CD4-positive, alpha-beta T cell treated with Interleukin-1 beta for 1 hour (primary cell): ENCODE results near the gene PNPLA1.

ENCODE experiments used
- DNase-seq, 2 donors: peaks; one replicate each; pipeline ENCODE4 v3.0.0-alpha.2; 2020 to 2022

PNPLA1 gene

DNA sequence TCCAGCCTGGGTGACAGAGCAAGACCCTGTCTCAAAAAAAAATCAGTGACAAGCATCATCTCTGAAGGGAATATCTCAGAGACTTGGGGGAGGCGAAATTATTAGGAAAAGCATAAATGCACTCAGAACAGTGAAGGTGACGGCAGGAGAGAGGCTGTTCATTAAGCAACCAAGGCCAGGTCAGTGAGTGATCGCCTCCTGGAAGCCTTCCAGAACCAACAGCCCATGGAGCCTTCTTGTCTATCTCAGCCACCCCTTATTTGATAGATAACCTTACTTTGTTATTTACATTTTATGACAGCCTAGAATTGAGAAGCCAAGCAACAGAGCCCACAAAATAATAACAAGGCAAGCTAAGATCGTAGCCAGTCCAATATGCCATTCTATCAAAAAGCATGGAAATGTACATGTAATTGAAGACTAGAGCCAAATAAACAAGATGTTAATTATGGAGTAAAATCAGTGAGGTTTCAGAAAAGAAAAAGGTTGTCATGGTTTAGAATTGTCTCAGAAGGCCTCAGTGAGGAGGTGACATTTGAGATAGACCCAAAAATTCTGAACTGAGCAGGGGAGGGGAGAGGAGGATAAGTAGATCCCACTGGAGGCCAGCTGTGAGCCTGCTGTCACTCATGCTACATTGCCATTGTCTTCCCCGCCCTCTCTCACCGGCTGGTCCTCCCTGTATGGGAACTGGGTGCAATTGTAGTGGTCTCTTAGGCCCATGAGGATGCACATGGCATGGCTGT is 49.0 kb downstream of the PNPLA1 start:
- DNase-seq, result no peak

DNA sequence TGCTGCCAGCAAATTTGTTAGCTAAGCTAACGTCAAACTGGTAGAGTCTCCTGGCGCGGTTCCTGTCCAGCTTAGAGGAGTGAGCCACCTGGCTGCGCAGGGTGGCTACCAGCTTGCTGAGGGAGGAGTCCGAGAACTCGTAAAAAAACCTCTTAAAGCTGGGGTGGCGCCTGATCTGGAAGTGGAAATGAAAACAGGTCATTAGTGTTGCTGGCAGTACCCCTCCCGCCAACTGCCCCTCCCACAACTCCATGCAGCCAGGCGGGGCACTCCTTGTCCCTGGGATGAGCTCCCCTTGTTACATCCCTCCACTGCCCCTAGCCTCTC is 49.5 kb downstream of the PNPLA1 start:
- DNase-seq, result no peak

DNA sequence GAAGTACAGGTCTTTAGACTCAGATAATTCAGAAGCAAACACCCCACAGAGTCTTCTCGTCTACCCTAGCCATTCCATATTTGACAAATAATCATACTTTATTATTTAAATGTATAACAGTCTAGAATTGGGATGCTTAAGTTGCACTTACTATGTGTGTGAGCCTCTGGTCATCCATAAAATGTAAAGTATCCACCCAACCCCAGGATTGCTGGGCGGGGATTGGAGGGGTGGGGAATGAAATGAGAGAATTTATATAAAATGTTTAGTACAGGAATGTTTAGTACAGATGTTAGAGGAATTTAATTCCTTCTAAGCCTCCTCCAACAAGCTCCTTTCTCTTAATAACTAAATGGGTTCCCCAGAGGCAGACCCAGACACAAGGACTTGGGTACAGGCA is 50.0 kb downstream of the PNPLA1 start:
- no peak for DNase-seq

DNA sequence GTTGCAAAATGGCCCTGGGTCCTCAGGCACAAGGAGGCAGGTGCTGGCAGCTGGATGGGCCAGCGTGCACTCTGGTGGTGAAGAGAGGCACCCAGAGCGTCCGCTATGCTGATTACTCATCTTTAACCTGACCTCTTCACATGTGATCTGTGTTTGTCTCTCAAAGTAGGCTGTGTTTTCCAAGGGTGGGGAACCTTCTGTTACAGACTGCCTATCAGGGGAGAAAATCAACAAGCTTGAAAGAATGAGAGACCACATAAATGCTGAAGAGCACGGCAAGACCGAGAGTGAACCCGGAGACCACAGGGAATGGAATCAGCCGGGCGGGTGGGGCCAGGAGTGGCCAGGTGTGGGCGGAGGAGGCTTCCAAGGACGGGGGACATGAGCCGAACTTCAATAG is 50.6 kb downstream of the PNPLA1 start:
- DNase-seq, result no peak

DNA sequence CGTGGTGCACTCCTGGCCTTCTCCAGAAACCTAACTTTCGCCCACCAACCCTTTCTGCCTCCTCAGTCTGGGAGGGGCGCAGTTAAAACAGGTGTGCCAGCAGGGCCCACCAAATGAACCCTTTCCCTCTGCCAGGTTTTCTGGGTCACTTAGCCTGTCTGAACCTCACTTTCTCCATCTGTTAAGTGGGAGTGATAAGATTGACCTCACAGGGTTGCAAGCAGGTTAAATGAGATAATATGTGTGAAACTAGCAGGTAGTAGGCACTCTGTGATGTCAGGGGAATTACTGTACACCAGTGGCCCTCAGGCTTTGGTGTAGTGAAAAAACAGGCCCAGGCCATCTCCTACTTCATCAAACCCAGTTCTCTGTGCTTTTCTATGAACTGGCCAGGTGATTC is 52.7 kb downstream of the PNPLA1 start:
- DNase-seq, result no peak

DNA sequence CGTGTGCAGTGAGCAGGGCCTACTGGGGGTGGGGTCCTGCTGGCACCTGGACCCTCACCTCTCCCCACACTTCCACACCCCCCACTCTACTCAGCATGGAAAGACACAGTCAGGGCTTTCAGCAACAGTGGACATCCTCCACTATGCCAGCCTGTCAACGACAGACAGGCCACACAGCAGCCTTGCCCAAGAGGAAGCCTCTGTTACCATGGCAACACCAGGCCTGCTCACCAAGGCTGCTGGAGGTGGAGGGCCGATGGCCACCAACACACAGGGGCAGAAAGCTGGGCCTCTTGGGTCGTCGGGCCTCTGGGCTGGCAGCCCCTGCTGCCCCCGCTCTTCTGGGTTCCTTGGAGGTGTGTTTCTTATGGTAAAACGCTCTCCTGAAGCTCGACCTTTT is 53.2 kb downstream of the PNPLA1 start:
- DNase-seq, result peak in 1 of 2 donors; percentile 8

DNA sequence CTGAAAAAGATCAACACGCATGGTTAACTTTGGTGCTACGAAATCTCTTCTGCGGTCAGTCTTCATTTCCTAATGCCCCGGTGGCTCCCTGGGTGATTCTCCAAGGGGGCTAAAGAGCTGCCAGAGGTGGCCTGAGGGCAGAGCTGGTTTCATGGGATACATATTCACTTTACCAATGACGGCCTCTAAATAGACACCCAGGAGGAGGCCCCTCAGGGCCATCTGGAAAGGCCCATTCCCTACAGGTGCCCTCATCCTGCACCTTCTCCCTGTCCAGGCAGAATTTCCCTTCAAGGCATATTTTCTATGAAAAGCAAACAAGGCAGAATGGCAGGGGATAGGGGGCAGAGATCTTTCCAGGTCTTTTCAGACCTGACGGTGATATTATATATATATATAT is 54.3 kb downstream of the PNPLA1 start:
- no peak for DNase-seq

DNA sequence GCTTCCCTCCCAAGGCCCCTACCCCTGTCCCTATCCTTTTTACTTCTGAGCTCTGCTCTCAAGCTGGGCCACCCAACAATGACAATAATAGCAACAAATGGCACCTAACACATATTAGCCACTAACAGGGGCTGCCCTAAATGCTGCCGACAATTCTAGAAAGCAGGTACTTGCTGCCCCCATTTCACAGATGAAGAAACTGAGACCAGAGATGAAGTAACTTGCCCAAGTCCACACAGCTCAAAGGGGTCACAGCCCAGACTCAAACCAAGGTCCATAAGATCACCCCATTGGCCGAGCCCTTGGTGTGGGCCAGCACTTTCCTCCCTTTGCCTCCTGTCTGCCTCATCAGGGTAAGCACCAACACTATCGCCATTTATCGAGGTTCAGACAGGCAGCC is 54.9 kb downstream of the PNPLA1 start:
- DNase-seq, result no peak

DNA sequence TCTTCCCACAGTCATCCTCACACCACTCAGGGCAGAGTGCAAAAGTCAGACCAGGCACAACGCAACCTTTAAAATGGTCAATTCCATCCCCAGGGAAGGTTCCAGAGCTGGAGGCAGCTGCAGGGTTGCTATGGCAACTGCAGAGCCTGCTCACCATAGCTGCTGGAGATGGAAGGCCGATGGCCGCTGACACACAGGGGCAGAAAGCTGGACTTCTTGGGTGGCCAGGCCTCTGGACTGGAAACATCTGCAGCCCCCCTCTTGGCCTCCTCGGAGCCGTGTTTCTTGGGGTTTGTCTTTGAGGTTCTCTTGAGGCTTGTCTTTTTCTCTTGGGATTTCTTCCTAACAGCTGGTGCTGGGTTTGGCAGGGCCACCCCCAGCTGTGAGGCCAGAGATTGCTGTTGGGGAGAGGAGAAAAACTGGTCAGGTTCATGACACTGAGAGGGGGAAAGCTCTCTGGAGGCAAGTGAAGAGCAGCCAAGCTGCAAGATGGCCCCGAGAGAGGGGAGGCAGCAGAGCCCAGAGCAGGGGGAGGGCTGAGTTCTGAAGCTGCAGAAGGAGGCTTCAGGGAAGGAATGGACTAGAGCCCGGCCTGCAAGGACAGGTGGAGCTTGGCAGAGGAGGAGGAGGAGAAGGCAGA is 56.6 kb downstream of the PNPLA1 start:
- no peak for DNase-seq

DNA sequence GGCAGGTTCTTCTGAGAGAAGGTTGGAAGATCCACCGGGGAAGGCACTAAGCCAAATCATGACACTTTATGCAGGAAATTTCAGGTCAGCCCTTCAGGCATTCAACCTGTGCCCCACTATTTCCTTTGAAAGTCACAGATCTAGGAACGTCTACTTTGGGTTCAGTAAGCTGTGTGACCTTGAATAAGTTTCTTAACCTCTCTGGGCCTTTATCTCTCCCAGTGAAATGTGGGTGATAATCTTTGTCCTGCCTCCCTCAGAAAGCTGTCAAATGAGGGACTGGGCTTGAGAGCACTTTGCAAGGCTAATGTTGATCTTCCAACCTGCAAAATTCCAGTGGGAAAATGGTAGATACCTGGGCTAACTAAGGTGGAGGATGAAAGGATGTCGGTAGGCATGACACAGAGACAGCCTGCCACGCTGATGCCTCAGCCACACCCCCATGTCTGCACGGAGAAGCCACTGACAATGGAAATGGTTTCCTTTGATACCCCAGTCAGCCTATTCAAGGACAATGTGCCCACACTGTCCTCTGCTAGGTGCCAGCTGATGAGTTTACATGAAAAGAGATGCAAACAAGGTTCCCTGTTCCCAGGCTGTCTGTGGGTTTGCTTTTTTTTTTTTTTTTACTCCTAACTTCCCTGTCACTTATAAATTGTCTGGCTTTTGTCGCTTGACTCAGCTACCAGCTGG is 57.5 kb downstream of the PNPLA1 start:
- no peak for DNase-seq

DNA sequence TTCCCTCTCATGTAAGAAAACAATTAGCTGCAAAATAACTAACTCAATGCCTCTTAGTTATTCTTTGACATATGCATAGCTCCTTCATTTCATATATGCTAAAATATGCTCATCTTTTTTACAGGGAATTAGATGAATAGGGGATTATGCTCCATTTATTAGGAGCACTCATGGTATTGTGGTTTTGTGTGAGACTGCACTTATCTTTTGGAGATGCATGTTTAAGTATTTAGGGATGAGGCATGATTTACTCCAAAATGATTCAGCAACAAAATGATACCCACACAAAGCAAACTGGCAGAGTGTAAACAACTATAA is 58.0 kb downstream of the PNPLA1 start:
- no peak for DNase-seq

DNA sequence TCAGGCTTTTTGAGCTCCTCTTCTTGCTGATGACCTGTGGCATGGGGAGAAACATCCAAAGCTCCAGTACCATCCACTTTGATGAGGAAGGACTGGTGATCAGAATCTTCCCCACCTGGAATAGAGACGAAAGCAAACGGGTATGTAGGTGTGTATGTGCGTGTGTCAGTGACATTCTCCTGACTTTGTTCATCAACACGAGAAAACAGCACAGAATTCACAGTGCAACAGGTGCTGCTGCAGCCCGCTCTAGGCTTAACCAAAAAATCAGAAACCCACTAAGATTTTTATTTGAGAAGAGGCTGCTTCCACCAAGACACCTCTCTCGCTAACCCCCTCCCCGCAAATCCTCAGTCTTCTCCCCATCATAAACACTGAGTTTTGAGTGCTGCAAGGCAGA is 58.7 kb downstream of the PNPLA1 start:
- DNase-seq, result no peak

DNA sequence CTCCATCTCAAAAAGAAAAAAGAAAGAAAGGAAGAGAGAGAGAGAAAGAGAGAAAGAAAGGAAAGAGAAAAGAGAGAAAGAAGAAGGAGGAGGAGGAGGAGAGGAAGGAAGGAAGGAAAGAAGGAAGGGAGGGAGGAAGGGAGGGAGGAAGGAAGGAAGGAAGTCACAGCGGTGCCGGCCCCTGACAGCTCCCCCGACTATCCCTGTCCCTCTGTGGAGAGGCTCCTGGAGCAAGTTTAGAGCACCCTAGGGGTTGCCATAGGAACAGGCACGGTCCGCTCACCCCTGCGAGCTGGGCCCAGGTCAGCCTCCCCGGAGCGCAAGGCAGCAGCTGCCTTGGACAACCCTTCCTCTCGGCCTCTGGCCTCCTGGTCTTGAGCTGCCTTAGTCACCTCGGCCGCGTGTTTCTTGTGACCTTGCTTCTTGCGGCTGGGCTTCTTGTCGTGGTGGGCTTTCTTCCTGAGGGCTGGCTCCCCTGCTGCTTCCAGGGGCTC is 60.0 kb downstream of the PNPLA1 start:
- no peak for DNase-seq

DNA sequence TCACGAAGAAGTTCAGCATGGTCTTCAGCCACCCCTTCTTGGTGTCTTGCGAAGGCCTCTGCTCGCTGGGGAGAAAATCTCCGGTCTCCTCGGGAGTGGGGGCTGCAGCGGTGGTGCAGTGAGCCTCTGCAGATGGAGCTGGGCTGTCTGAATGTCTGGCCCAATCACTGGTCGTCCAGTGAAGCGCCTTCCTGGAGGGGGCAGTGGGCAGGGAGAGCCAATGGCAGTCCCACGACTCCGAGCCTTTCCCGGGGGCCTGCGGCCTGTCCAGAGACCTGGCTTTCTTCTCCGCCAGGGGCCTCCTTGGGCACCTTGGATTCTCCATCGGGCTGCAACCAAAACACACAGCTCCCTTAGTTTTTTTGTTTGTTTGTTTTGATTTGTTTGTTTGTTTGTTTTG is 60.5 kb downstream of the PNPLA1 start:
- no peak for DNase-seq

DNA sequence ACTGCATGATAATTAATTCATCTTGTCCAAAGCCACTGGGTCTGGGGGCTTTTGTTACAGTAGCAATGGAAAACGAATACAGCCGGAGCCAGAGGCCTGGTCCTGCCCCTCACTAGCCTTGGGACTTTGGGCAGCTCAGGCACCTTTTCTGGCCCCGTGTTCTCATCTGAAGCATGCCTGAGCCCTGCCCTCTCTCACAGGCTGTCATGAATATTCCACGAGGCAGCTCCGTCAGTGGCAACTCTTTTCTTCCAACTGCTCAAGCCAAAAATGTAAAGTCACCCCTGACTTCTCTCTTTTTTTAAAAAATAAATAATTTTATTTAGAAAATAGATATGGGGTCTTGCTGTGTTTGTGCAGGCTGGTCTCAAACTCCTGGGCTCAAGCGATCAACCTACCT is 61.5 kb downstream of the PNPLA1 start:
- no peak for DNase-seq

DNA sequence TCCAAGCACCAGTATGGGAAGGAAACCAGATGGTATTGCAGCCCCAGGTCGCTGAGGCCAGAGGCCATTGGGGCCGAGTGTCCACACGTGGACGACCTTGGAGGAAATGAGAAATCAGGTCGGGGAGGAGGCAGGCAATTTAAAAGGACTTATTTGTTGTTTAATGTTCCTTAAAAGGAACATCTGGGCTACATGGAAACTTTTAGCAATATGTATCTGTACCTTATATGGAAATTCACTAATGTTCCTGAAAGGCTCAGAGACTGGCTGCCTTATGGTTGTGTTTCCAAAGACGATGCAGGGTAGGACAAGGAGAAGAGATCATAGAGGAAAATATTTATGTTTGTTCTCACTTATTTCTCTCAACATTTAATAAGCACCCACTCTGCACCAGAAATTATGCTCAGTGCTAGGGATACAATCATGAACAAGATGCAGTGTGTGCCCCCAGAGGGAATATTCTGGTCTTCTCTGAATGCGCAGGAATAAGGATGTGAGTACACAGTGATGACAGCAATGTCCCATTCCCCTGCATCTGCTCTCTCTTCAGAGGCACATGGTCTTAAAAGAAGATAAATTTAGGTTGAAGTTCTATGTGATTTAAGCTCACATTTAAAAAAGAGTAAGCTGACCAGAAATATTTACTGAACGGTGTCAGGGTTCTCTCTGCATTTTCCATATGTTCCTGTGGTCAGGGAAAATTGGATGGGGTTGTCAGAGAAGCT is 63.5 kb downstream of the PNPLA1 start:
- no peak for DNase-seq

DNA sequence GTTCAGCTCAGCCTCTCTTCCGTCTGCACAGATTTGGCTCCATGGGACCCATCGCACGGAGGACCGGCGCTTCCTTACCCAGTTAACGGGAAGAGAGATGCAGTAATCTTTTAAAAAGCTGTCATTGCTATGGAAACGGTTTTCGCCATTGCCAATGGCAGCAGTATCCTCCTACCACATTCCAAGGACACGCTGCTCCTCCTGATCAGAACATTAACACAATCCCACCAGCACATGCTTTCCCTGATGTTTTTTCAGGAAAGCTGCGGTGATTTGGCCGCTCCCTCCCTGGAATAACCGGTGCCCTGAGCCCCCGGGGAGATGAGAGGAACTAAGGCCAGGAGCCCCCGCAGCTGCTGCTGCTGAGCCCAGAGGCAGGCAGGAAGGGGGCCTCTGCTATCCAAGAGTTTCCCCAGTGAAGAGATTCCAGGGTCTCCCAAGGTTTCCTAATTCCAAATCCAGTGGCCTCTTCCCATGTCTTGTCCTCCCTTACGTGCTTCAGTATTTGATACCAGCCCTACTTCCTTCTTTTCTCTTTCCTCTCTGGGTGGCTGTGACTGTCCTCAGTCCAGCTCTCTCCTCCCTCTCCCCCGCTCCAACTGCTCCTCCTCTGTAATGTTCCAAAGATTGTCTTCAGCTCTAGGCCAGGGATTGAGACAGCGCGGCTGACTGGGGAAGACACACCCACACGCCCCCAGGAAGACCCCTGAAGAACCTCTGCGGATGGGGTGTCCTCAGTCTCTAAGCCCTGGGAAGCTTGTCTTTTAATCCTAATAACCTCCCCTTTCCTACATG is 64.3 kb downstream of the PNPLA1 start:
- DNase-seq, result no peak

DNA sequence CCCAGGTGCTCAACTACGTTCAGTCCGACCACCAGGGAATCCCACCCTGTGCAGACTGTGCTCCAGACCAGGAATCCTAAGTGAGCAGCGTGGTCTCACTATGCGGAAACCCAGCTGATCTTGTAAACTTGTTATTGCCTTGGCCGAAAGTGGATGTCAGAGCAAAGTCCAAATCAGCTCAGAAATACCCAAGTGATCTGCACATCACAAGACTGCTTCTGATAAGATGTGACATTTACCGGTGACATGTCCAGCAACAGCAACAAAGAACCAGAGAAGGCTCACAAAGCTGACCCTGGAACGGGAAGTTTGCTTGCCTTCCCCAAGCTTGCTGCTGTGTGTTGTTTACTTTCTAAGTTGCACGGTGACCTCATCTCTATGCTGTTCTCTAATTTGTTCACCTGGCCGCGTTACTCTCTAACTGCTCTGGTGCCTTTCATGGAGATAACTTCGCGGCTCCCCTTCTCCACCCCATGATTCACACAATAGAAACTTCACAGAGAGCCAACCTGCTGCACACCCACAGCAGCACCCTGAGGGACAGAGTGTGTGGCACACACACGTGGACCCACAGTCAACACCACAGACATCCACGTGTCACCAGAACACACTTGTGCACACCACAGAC is 65.1 kb downstream of the PNPLA1 start:
- no peak for DNase-seq

DNA sequence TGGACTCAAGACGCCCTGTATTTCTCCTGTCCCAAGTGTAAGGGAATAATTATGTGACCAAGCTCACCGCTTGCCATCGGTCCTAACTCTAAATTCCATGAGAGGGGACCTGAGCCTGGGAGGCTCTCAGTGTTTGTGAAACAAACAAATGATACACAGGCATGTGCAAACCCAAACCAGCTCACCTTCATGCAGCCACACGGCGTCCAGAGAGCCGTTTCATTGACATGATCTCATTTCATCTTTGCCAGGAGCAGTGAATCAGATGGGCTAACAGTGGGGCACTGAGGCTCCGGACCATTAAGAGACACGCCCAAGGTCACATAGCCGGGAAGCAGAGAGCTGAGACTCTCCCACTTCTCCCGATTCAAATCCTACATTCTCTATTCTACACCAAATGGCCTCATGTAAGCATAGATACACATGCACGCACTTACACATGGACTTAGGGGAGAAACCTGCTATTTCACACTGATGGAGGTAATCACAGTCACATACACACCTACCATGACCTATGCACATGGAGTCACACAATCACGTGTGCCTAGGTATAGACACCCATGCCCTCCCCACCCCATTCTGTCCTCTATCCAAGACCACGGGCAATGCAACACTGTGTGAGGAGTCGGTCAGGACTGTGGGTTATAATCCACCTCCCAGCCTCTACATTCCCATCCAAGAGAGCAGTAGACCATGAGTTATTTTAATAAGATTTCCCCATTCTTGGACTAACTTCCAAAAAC is 65.8 kb downstream of the PNPLA1 start:
- no peak for DNase-seq

DNA sequence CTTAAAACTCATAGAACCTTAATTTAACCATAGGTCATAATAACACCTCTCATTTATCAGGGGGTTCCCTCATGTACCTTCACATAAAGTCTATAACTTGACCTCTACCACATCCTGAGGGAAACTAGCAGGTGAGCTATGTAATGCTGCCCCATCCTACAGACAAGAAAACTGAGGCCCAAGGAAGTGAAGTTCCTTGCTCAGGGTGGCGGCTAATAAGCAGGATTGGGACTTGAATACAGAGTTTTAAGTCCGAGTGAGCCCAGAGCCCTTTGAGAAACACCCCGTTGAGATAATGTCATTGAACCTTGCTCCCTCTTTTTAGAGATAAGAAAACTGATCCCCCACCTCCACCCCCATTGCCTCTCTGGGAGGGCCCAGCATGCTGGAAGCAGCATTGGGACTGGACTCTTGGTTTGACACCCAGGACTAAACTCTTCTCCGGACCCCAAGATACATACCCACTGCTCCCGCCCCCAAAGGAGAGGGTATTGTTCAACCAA is 66.4 kb downstream of the PNPLA1 start:
- DNase-seq, result no peak

DNA sequence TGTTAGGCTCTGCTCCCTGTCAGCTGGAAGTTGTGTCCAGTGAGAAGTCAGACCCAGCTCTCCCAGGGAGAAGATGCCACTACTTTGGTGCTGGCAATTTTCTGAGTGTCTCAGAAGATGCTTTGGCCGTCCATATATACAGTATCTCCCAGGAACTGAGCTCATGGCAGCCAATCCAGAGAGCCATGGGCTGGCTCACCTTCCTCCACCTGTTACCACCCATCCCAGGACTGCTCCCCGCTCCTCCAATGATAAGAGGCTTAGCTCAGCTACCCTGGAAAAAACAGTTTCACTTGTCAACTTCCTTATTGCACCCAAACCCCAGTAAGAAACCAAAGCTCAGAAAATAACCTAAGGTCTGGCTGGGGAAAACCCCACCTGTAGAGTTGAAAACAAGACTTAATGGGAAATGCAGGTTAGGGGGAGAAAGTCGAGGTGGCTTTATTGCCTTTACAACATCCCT is 67.0 kb downstream of the PNPLA1 start, which contains the start of gene BNIP5:
BNIP5 (minus strand) TSS at position 110 of the 463 bp plus-strand sequence. CDS start 6,198 bp downstream, outside the sequence.
- peak in 1 of 2 donors; percentile 23 for DNase-seq
